NCI-H526 (cell line): Measurements from ENCODE around the gene CENPP.
"Not testable (repeated sequence)": the region's sequence is repeated elsewhere in the genome, so short reads cannot be mapped to it uniquely, and the experiment has no call there.

Source experiments
- DNase-seq, 2 experiments: peaks; one replicate each; lab custom pipeline; 2025; lab: John Stamatoyannopoulos, UW

CENPP gene

DNA sequence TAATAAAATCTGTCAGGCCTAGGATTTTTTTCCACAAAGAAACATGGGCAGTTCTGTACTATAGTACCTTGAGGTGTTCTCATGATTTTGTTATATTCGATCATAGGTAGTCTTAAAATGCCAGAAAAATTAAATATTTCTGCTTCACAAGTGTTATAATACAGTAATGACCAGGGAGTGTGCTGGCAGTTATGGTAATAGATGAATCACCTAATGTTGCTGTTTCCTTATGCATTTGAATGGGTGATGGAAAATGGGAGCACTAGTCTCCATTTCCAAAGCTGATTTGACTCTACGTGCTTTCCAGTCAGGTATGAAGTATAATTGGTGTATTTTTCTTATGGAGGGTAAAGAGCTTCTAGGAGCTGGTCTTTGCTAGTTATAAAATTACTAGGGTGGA lies 54.9 kb downstream of the CENPP start:
- no peak for DNase-seq

DNA sequence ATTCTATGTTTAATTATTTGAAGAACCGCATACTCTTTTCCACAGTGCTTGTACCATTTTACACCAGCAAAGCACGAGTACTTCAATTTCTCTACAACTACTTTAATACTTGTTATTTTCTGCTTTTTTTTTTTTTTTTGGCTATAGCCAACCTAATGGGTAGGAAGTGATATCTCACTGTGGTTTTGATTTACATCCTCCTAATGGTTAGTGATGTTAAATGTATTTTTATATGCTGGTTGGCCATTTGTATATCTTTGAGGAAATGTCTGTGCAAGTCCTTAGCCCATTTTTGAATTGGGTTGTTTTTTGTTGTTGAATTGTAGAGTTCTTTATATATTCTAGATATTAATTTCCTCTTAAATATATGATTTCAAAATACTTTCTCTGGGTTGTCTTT lies 56.0 kb downstream of the CENPP start:
- DNase-seq = no peak

DNA sequence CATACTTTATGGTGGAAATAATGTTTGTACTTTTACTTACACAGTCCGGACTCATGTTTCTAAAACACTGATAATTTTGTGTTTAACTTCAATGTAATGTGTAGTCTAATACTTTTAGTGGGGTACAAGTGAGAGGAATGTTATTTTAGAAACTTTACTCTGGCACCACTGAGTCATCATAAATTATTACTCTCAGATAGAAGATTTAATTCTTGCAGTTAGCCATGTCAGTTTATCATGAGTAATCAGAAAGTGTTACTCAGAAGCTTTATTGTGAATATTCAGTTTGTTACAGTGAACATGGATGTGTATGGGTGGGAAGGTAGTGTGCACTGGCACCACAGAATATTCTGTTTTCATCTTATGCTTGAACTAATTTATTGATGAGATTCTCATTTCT lies 58.6 kb downstream of the CENPP start:
- no peak for DNase-seq

DNA sequence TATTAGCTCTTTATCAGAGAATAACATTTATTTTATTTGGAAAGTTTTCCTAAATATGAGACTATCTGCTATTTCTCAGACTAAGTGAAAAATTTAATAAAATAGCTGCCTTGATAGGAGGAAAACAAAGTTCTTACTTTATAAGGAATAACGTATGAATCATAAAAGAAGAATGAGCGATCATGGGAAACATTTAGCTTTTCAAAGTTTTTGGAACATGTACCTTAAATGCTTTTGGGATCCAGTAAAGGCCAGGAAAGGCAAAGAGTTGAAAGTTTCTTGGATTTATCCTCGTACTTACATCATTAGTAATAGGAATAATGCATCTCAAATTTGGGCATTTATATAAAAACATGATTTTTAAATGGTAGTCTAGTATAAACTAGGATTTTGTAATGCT lies 59.2 kb downstream of the CENPP start:
- DNase-seq = no peak

DNA sequence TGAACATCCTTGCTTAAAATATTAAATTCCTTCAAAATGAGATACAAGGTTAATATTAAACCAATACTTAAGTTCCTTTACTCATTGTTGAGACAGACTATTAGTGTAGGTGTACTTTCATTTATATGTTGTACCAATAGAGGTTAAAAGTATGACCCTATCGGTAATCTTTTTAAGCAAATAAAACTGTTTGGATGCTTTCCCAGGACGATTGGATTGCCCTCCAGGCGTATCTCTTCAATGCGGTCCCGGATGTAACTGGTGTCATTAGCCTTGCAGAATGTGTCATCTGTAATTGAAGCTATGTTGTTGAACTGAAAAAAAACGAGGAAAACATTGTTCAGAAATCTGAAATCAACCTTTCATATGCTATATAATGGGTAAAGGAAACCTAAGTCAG lies 59.7 kb downstream of the CENPP start:
- no peak for DNase-seq

DNA sequence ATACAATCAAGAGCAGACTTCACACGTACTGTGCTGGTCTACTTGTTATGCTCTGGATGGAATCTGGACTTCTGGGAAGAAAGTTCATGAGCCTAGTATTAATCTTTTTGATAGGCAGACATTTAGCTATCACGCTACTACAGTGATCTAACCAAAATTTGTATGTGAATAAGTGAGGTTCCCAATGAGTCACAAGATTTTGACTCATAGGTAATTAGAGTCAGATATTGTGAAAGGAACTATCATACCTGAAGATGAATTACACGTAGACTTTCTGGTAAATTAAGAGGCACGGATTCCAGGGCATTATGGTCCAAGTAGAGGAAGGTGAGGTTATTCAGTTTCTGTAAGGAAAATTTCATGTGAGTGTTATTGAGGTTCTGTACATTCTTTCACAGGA lies 60.2 kb downstream of the CENPP start:
- no peak for DNase-seq

DNA sequence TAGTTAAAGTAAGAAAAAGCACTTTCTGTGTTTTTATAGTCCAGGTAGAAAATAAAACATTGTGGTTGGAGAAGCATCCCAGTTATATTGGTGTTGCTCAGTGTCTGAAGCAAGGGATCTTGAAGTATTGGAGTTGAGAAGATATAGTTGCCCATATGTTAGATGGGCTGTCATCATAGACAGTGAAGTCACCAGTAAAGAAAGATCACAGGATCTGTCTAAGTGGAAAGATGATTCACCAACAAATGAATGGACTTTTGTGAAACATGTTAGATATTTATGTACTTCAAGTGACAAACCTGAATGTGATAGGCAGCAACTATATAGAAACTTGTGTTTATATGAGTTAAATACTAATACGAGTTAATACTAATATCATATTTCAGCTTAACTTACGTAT lies 66.9 kb downstream of the CENPP start:
- DNase-seq = no peak

DNA sequence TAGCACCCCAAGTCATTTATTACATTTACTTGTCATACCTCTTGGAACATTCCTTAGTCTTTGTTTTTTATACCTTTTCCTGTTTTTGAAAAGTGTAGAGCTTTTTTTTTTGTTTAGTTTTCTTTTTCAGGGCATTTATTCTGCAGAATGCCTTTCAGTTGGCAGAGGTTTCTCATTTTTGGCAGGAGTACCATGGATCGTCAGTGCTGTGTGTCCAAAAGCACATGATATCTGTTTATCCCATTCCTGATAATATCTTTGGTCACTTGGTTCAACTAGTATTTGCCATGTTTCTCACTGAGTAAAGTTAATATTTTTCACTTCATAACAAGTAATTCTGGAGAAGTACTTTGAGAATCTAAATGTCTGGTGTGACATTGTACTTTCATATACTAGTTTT lies 67.9 kb downstream of the CENPP start:
- no peak for DNase-seq

DNA sequence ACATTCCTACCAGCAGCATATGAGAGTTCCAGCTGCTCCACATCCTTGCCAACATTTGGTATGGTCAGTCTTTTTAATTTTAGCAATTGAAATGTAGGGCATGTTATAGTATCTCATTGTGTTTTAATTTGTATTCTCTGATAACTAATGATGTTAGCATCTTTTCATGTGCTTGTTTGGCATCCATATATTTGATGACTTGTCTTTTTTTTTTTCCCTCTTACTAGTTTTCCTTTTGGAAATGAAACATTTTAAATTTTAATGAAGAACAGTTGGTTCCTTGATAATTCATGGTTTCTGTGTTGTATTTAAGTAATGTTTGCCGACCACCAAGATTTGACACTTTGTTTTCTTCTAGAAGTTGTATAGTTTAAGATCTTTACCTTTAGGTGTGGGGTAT lies 69.9 kb downstream of the CENPP start:
- no peak for DNase-seq

DNA sequence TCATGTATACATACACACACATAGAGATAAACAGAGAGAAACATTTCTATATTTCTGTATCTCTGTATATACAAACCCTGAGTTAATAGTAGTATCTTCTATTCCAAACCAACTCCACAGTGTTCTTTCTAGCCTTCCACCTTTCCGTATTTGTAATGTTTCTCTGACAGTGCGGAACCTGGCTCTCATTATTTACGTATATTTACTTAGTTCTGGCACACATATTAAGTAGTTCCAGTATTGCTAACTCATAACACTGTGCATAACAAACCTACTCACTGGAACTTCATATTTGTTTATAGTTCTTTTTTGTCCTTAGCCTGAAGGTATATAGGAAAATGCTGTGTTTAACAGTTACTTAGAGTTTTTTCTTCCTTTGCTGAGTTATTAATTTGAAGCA lies 72.1 kb downstream of the CENPP start:
- no peak for DNase-seq

DNA sequence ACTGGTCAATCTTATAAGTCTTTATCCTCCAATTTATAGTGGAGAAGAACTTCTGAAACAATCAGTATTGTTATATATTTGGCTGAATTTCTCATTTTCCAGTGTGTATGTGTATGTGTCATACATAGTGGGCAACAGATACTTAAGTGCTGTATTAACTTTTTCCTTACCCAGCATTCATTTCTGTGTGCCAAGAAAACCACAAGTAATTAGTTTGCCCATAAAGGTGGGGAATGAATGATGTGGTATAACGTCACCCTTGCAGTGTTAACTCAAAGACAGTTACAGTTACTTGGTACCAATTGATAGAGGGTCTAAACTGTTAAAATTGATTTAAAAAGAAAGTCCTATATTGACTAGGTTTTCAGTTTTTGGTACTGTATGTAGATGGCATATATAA lies 76.6 kb downstream of the CENPP start:
- DNase-seq = no peak

DNA sequence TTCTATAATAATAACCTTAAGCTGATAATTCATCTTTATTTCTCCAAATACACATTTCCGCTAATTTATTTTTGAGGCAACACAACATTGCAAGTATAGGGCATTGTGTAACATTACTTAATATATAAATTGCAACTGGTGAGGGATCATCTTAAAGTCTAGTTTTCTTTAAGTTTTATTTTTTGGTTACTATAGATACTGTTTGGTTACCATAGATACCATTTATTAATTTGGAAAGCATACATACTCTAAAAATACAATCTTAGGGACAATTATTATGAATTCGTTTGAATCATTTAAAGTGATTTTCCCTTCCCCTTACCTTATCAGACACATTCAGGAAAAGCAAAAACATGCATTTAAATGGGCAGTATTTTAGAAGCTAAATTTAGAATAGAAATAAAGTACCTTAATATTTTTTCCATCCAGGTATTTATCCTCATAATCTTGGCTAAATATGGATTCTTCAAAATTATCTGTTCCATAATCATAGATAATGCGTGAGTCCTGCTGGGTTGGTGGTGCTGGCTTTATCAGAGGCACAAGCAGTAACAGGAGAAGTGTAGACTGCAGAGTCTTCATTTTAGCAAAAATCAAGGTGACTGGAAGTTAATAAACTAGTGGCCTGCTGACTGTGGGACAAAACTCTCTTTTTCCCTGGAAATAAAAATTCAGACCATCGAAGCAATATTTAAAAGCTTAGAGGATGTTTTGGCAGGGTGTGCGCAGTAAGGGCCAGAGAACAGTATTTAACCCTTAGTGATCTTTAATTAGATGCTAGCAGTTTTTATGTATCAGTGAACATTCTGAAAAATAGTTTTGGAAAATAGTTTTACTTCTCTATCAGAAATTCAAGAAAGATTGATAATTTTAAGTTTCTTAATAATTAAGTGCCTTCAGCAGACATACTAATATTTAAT lies 77.3 kb downstream of the CENPP start:
- no peak for DNase-seq

DNA sequence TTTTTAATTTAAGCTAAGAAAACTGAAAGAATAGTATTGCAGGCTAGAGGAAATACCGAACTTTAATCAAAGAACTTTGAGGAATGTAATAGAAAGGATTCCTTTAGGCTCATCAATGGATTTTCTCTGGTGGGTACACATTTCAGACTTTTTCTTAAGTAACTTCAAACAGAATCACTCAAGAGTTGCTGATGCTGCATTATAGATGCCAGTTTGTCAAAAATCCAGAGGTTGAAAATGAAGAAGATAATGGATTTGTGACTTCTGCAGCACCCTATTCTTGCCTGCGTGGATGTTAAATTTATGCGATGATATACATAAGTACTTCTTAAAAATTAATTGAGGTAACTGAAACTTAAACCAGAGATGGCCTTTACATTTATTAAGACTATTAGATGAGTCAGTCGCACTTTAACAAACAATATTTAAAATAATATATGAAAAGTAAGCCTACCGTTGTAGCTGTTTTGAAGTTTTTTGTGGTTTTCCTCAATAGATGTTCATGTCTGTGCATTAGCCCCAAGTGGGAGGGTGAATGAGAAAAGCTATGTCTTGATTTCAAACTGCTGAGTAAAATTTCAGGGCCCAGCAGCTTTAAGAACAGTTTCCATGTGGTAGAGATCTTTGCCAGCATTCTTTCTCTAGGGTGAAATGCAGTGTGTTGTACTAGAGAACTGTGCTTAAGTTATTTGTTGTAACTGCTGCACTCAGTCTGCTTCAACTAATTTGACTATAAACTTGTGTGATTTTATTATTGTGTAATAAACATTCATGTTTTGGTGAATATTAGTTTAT lies 78.5 kb downstream of the CENPP start, which contains the start of gene OGN:
Gene OGN, minus strand, starts transcription at position 537 of the 795 bp plus-strand sequence. CDS start 1,171 bp downstream, outside the sequence.
- DNase-seq = no peak

DNA sequence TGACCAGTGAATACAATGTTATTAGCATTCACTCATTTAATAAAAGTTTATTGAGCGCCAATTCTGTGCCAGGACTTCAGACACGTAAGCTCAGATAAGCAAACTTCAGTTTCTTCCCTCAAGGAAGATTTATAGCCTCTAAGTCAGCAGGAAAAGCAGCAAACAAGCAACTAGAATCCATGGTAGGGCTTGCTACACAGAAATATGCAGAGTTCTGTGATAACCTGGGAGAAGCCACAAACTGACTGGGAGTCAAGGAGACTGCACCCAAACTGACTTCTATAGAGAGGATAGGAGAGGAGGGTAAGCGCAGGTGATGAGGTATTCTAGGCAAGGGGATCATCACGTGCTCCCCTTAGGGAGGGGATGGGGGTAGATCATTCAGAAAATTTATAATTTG lies 80.1 kb downstream of the CENPP start:
- DNase-seq = peak; percentile 53 to 57

DNA sequence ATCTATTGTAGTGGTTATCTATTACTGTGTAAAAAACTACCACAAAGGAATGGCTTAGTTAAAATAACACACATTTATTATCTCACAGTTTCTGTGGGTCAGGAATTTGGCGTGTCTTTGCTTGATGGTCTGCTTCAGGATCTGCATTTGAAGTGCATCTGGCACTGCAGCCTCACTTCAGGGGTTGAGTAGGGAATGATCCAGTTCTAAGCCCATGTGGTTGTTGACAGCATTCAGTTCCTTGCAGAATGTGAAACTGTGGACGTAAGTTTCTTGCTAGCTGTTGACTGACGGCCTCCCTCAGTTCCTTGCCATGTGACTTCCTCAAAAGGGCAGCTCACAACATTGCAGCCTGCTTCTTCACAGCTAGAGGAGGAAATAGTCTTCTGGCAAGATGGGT lies 80.7 kb downstream of the CENPP start:
- DNase-seq = no peak

DNA sequence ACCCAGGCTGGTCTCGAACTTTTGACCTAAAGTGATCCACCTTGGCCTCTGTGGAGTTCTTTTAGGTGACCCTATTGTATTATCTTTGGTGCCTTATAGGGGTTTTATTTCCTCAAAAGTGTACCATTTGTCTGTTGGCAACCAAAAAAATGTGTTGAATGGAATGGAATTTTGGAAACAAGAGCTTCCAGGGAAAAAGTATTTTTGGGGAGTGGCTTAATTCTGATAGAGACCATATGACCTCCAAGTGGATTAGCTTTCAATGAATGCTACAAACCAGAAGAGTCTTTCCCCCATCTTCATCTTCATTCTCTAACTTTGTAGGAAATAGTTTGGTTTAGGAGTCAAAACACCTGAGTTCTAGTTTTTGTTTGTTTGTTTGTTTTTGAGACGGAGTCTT lies 82.1 kb downstream of the CENPP start:
- DNase-seq = no peak

DNA sequence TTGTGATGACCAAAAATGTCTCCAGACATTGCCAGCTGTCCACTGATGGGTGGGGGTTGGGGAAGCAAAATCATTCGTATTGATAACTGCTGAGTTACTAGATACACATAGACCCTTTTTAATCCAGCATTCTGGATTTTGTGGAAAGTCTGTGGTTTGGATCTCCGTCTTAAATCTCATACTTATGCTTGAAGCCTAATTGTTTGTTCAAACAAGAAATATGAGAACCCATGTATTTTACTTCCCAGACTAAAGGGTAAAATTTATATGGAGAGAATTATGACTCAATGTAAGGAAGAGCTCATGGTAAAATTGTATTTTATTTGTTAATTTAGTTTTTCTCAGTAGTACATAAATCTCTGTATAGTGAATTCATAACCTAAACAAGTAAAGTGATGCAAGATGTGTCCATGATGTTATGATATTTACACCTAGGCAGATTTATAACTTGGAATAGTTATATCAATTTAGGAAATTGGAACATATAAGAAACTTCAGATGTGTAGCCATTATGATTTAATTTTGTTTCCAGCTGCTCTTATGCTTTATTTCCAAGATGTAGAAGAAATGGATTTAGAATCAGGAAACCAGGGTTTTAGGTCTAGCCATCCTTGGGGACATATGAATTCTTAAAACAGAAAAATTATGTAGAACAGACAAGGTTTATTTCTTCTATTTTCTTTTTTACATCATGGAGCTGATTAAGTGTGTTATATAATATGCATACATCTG lies 83.2 kb downstream of the CENPP start:
- no peak for DNase-seq

DNA sequence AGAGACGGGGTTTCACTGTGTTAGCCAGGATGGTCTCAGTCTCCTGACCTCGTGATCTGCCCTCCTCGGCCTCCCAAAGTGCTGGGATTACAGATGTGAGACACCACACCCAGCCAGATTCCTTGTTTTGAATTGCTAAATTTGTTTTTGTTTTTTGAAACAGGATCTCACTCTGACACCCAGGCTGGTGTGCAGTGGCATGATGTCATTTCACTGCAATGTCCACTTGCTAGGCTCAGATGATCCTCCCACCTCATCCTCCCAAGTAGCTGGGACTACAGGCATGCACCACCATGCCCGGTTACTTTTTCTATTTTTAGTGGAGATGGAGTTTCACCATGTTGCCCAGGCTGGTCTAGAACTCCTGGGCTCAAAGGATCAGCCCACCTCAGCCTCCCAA lies 85.4 kb downstream of the CENPP start:
- DNase-seq = not testable (repeated sequence)

DNA sequence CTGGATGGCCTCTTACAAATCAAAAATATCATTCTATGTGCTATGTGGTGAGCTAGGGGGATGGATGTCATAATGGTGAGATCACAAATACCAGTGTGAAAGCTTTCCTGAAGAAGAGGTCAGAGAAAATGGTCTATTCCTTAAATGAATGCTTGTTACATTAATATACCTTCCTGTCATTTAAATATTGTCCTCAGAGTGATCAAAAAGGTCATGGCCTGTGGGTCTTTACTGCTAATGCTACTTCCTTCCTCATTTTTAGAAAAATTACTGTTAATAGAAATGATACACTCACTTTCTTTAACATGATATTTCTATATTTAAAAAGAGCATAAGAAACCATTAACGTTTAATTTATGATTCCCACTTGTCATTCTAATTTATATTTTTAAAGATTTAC lies 88.8 kb downstream of the CENPP start:
- no peak for DNase-seq

DNA sequence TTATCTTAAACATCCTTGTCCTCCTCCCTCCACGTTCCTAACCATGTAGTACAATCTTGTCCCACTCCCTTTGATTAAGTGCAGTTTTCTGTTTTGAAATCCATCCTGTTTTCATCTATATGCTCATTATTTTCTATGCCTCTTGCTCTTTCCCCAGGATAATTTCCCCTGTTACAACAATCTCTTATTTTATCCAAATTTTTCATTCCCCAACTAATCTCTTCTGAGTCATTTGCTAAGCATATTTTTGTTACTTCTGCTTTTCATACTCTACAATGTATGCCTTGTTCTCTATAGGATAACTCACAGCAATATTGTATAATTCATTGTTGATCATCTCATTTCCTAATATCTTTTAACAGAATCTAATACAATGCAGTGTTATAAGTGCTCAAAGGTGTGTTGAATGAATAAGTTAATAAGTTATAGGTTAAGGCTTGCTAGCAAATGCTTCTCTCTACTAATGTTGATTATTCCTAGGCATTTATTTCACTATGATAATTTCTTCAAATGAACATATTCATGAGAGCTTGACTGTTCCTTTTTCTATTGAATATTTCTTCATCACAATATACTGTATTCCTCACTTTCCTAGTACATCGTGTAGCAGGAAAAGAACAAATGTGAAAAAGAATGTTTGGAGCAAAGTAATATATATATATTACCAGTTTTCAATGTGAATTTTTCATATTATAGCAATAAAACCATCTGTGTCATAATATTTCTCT lies 97.0 kb downstream of the CENPP start:
- no peak for DNase-seq

DNA sequence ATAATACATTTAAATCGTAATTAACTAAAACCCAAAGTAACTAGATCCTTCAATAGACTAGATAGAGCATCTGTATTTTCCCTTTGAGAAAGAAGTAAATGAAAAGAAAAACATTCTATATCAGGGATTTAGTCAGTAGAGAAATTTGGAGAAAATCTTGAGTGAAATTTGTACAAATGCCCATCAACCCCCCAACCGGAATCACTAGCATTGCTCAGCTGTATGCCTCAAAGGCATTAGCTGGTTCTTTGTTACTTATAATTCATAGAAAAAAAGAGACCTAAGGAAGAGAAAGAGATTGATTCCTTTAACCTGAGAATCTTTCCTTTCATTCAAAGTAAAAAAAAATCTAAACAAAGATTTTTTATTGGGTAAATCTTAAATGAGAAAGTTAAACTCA lies 97.9 kb downstream of the CENPP start:
- DNase-seq = no peak

DNA sequence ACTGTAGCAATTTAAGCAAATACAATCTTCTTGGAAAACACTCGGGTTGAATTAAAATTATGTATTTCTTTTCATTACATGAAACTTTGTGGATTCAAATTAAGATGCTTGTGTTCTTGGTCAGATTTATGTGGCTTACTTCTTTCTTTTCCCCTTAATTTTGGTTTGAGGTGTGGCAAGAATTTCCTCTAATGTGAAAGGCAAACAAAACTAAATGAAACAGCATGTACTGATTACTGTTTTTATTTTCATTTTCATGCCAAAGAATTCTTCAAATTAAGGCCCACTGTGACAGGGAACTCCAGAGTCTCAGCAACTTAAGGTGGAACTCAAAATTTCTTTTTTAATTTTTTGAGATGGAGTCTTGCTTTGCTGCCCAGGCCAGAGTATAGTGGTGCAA lies 98.6 kb downstream of the CENPP start, which contains the start of gene OMD:
Gene OMD, minus strand, starts transcription at position 132 of the 400 bp plus-strand sequence. CDS start 6,913 bp downstream, outside the sequence.
- no peak for DNase-seq
